NCI-H2196 treated with DMSO at 0.1 percent for 48 hours (cell line): Measurements from ENCODE around the gene GSDMA.
"Not testable (repeated sequence)": the region's sequence is repeated elsewhere in the genome, so short reads cannot be mapped to it uniquely, and the experiment has no call there.

ENCODE experiments used
- DNase-seq: peaks from one replicate; lab custom pipeline; 2025; ENCODE audit not compliant: unreplicated experiment; lab: John Stamatoyannopoulos, UW

GSDMA gene

DNA sequence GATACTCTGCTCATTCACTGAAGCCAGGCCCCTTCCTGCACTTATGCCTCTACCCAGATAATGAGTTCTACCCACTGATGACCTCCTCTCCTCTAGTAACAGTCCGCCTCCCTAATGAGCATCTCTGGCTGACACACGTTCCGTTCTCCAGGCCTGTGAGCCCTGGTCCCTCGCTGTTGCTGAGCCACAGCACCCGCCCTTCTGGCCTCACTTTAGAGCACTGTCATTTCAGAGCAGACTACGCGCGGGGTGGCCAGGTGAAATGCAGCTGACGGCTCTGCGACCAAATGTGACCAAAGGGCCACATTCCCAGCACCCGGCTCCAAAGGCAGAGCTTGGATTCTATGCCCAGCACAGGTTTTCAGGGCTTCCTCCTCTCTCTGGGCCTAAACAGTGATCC, 31.6 kb downstream of the GSDMA start:
- no peak for DNase-seq

- DNase-seq: no peak
These were observed 32.6 kb downstream of the GSDMA start for GRCh38 chr17:39995438-39995837.

DNA sequence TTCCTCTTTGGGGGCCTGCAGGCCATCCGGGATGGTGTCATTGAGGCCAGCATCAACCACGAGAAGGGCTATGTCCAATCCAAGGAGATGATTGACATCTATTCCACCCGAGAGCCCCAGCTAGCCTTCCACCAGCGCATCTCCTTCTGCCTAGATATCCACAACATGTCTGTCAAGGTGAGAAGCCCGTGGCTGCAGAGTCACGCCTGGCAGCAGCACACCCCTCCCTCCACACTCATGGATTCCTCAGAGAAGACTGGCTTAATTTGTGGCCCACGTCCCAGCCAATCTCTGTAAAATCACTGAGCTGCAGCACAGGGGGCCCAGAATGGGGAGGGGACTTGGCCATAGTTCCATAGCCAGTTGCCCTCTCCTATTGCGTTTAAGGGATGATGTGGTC, 33.4 kb downstream of the GSDMA start:
- no peak for DNase-seq

- no peak for DNase-seq
These were observed 34.0 kb downstream of the GSDMA start for GRCh38 chr17:39996800-39997199.

DNA sequence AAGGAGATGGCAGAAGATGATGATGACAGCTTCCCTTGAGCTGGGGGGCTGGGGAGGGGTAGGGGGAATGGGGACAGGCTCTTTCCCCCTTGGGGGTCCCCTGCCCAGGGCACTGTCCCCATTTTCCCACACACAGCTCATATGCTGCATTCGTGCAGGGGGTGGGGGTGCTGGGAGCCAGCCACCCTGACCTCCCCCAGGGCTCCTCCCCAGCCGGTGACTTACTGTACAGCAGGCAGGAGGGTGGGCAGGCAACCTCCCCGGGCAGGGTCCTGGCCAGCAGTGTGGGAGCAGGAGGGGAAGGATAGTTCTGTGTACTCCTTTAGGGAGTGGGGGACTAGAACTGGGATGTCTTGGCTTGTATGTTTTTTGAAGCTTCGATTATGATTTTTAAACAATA, 34.7 kb downstream of the GSDMA start:
- no peak for DNase-seq

GRCh38 chr17:39999067-39999466, 36.3 kb downstream of the GSDMA start:
- no peak for DNase-seq

GRCh38 chr17:40000161-40000560, 37.4 kb downstream of the GSDMA start:
- no peak for DNase-seq

GRCh38 chr17:40001335-40001734, 38.5 kb downstream of the GSDMA start:
- DNase-seq: not testable (repeated sequence)

DNA sequence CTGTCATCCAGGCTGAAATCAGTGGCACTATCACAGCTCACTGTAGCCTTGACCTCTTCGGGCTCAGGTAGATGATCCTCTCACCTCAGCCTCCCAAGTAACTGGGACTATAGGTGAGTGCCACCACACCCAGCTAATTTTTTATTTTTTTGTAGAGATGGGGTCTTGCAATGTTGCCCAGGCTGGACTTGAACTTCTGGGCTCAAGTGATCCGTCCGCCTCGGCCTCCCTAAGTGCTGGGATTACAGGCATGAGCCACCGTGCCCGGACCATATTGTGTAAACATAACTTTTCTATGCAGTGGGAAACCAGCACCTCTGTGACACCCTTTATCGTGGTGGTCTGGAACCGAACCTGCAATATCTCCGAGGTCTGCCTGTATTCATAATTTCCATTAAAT, 41.3 kb downstream of the GSDMA start:
- no peak for DNase-seq

GRCh38 chr17:40004712-40005111, 41.9 kb downstream of the GSDMA start:
- no peak for DNase-seq

- DNase-seq: no peak
These were observed 42.7 kb downstream of the GSDMA start for GRCh38 chr17:40005520-40005919.

DNA sequence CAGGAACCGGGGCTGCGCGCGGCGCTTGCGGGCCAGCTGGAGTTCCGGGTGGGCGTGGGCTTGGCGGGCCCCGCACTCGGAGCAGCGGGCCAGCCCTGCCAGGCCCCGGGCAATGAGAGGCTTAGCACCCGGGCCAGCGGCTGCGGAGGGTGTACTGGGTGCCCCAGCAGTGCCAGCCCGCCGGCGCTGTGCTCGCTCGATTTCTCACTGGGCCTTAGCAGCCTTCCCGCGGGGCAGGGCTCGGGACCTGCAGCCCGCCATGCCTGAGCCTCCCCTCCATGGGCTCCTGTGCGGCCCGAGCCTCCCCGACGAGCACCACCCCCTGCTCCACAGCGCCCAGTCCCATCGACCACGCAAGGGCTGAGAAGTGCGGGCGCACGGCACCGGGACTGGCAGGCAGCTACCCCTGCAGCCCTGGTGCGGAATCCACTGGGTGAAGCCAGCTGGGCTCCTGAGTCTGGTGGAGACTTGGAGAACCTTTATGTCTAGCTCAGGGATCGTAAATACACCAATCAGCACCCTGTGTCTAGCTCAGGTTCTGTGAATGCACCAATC, 48.2 kb downstream of the GSDMA start:
- DNase-seq: not testable (repeated sequence)

DNA sequence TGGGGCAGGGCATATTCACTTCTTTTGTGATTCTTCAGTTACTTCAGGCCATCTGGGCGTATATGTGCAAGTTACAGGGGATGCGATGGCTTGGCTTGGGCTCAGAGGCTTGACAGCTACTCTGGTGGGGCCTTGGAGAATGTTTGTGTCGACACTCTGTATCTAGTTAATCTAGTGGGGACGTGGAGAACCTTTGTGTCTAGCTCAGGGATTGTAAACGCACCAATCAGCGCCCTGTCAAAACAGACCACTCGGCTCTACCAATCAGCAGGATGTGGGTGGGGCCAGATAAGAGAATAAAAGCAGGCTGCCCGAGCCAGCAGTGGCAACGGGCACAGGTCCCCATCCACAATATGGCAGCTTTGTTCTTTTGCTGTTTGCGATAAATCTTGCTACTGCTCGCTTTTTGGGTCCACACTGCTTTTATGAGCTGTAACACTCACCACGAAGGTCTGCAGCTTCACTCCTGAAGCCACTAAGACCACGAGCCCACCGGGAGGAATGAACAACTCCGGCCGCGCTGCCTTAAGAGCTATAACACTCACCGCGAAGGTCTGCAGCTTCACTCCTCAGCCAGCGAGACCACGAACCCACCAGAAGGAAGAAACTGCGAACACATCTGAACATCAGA, 49.3 kb downstream of the GSDMA start:
- DNase-seq: not testable (repeated sequence)

- DNase-seq: no peak
These were observed 51.7 kb downstream of the GSDMA start for GRCh38 chr17:40014375-40014980.

DNA sequence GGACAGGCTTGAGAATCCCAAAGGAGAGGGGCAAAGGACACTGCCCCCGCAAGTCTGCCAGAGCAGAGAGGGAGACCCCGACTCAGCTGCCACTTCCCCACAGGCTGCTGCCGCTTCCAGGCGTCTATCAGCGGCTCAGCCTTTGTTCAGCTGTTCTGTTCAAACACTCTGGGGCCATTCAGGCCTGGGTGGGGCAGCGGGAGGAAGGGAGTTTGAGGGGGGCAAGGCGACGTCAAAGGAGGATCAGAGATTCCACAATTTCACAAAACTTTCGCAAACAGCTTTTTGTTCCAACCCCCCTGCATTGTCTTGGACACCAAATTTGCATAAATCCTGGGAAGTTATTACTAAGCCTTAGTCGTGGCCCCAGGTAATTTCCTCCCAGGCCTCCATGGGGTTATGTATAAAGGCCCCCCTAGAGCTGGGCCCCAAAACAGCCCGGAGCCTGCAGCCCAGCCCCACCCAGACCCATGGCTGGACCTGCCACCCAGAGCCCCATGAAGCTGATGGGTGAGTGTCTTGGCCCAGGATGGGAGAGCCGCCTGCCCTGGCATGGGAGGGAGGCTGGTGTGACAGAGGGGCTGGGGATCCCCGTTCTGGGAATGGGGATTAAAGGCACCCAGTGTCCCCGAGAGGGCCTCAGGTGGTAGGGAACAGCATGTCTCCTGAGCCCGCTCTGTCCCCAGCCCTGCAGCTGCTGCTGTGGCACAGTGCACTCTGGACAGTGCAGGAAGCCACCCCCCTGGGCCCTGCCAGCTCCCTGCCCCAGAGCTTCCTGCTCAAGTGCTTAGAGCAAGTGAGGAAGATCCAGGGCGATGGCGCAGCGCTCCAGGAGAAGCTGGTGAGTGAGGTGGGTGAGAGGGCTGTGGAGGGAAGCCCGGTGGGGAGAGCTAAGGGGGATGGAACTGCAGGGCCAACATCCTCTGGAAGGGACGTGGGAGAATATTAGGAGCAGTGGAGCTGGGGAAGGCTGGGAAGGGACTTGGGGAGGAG, 52.5 kb downstream of the GSDMA start, which contains the start of gene CSF3:
Gene CSF3 (plus strand): TSS at position 436 of the 993 bp plus-strand sequence. CDS start 35 bp downstream, at position 471.
- no peak for DNase-seq

- DNase-seq: no peak
These were observed 53.5 kb downstream of the GSDMA start for GRCh38 chr17:40015998-40016985.

DNA sequence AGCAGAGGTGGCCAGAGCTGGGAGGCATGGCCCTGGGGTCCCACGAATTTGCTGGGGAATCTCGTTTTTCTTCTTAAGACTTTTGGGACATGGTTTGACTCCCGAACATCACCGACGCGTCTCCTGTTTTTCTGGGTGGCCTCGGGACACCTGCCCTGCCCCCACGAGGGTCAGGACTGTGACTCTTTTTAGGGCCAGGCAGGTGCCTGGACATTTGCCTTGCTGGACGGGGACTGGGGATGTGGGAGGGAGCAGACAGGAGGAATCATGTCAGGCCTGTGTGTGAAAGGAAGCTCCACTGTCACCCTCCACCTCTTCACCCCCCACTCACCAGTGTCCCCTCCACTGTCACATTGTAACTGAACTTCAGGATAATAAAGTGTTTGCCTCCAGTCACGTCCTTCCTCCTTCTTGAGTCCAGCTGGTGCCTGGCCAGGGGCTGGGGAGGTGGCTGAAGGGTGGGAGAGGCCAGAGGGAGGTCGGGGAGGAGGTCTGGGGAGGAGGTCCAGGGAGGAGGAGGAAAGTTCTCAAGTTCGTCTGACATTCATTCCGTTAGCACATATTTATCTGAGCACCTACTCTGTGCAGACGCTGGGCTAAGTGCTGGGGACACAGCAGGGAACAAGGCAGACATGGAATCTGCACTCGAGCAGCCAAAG, 54.7 kb downstream of the GSDMA start:
- DNase-seq: no peak

DNA sequence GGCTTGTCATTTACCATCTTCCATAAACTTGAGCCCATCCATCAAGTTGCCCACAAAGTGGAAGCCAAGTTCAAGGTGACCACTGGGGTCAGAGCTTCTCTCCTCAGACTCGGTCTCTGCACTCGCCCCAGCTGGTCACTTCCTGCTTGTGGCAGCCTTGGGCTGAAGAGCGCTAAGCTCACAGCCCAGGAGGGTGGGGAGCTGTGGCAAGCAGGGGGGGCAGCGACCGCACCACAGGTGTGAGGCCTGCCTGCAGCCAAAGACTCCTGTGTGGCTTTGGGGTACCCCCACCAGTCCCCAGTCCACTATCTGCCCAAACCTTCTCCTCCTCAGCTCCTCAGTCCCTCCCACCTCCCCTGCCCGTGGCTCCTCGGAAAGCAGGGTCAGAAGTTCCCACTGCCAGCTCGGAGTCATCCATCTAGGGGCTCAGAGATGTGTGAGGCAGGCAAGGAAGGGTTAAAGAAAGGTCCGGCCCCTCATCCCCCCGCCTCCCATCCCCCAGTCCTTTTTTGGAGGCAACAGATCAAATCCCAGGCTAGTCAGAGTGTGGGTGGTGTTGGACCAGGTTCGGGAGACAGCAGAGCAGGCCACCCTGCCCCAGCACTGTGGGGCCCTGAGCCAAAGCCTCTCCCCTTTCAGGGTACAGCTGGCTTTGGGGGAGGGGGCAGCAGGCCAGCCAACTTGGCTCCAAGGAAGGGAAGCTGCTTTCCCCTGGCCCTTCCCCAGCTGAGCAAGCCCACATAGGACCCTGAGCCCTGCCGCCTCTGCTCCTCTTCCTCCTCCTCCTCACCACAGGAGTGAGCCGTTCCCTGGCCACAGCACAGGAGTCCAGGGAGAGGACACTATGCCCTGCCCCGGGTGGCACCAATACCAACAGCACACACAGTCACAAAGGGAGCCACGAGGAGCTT, 55.7 kb downstream of the GSDMA start:
- no peak for DNase-seq
